Measurements from ENCODE around the gene TOR4A.

Gene TOR4A

DNA sequence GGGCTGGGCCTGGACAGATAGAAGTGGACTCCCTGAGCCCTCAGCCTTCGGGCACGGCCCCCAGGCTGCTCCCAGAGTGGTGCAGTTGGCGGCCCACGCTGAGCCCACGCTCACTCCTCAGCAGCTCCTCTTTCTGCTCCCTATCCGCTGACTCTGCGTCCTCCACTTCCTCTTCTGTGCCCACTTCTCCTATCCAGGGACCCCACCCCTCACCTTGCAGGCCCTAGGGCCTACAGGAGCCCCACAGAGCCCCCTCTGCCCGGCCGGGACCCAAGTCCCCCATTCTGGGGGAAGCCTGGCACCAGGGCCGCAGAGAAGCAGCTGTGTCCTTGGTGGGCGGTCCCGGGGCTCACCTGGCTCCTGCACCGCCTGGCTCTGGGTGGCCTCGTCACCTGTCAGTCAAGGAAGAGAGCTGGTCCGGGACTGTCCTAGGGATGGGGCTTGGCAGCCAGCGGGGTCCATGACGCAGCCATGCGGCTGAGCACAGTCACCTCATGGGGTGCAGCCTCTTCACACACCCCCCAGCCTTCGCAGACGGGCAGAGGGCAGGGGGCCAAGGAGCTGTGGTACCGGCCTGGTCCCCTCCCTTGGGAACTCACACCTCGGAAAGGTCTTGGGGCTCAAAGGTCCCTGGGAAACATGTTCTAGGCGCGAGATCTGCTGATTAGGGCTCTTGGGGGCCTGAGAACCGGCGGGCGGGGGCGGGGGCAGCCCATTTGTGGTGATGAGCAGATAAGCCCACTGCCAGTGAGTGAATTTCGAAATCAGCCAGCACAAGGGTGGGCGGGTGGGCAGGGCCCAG, 29.9 kb downstream of the TOR4A start:
- Histone ChIP-seq H3K9ac (ENCODE audit: low read depth in 1 of 2, low read length in 2 of 2) (peak overlapping the region; percentile 54), H3K36me3 (ENCODE audit: control insufficient read depth in 1 of 2, insufficient read depth in 2 of 2, low read length in 2 of 2) (no peaks in the 10 kb centered on the region), H3K27me3 (ENCODE audit: control insufficient read depth in 1 of 2, insufficient read depth in 2 of 2, low read length in 2 of 2) (no peaks in the 10 kb centered on the region), H3K27ac (ENCODE audit: low read depth, low read length) (no peak overlapping the region), H3K9me3 (ENCODE audit: control insufficient read depth in 1 of 2, low read length in 2 of 2) (no peaks in the 10 kb centered on the region), H3K4me1 (ENCODE audit: control insufficient read depth in 1 of 2, insufficient read depth in 2 of 2, low read length in 2 of 2) (peaks cover 63 to 65% of the 10 kb centered on the region in 2 donors), H3K4me3 (ENCODE audit: low read depth in 1 of 2, low read length in 2 of 2) (peak overlapping the region; percentile 48 to 62)

DNA sequence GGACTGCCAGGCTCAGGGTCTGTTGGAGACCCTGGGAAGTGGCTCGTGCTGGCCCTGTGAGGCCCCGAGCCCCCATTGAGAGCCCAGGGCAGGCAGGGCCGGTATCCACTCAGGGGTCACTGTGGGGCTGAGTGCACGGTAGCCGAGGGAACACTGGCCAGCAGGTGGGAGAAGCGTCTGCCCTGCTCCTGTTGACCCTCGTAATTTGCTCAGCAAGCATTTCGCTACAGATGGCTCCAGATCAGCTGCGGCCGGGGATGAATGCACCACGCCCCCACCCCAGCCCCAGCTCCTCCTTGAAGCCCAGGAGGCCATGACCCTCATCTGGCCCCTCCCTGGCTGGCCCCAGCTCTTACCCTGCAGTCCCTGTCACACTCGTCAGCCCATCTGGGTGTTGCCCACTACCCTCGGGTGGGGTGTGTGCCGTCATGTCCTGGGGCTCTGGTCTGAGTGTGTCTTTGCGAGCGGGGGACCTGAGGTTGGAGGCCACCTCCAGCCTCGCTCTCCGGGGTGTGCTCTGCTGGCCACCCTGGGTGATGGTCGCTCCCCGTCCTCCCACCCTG, 30.6 kb downstream of the TOR4A start:
- Histone ChIP-seq H3K4me3 (ENCODE audit: low read depth in 1 of 2, low read length in 2 of 2) (no peak overlapping the region), H3K9me3 (ENCODE audit: control insufficient read depth in 1 of 2, low read length in 2 of 2) (no peaks in the 10 kb centered on the region), H3K4me1 (ENCODE audit: control insufficient read depth in 1 of 2, insufficient read depth in 2 of 2, low read length in 2 of 2) (peaks cover 59 to 60% of the 10 kb centered on the region in 2 donors), H3K27ac (ENCODE audit: low read depth, low read length) (no peak overlapping the region), H3K27me3 (ENCODE audit: control insufficient read depth in 1 of 2, insufficient read depth in 2 of 2, low read length in 2 of 2) (no peaks in the 10 kb centered on the region), H3K36me3 (ENCODE audit: control insufficient read depth in 1 of 2, insufficient read depth in 2 of 2, low read length in 2 of 2) (no peaks in the 10 kb centered on the region), H3K9ac (ENCODE audit: low read depth in 1 of 2, low read length in 2 of 2) (no peak overlapping the region)

- Histone ChIP-seq H3K9ac (ENCODE audit: low read depth in 1 of 2, low read length in 2 of 2) (peak overlapping the region in 1 of 2 donors; percentile 72), H3K27me3 (ENCODE audit: control insufficient read depth in 1 of 2, insufficient read depth in 2 of 2, low read length in 2 of 2) (no peaks in the 10 kb centered on the region), H3K9me3 (ENCODE audit: control insufficient read depth in 1 of 2, low read length in 2 of 2) (no peaks in the 10 kb centered on the region), H3K36me3 (ENCODE audit: control insufficient read depth in 1 of 2, insufficient read depth in 2 of 2, low read length in 2 of 2) (no peaks in the 10 kb centered on the region), H3K27ac (ENCODE audit: low read depth, low read length) (no peak overlapping the region), H3K4me3 (ENCODE audit: low read depth in 1 of 2, low read length in 2 of 2) (no peak overlapping the region), H3K4me1 (ENCODE audit: control insufficient read depth in 1 of 2, insufficient read depth in 2 of 2, low read length in 2 of 2) (peaks cover 44 to 59% of the 10 kb centered on the region in 2 donors)
Observed at GRCh38 chr9:137309368-137310188, 32.1 kb downstream of the TOR4A start.

DNA sequence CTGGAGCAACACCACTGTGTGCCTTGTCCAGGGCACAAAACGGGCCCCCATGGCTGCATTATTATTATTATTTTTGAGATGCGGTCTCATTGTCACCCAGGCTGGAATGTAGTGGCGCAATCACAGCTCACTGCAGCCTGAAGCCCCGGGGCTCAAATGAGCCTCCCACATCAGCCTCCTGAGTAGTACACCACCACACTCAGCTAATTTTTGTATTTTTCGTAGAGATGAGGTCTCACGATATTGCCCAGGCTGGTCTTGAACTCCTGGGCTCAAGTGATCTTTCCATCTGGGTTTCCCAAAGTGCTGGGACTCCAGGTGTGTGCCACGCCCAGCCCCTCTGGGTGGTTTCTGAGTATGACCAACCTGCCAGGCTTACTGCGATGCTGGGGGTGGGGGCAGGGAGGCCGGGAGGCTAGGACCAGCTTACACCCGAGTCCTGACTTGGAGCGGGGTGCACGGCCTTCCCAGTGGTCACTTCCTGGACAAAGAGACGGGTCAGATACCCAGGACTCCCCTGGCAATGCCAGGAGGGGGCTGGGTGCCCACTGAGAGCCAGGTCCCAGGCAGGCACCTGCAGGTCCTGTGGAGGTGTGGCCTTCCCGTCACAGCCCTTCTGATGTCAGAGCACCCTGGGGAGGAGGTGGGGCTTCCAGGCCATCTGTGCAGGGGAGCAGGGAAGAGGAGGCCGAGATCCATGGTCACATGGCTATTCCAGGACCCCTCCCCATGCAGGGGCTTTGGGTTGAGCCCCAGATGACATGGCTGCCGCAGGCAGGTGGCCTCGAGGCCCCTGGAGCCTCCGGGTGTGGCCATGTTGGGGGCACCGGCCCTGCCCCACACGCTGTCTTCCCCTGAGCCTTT, 32.9 kb downstream of the TOR4A start:
- Histone ChIP-seq H3K9me3 (ENCODE audit: control insufficient read depth in 1 of 2, low read length in 2 of 2) (no peaks in the 10 kb centered on the region), H3K36me3 (ENCODE audit: control insufficient read depth in 1 of 2, insufficient read depth in 2 of 2, low read length in 2 of 2) (no peaks in the 10 kb centered on the region), H3K4me1 (ENCODE audit: control insufficient read depth in 1 of 2, insufficient read depth in 2 of 2, low read length in 2 of 2) (peaks cover 36 to 52% of the 10 kb centered on the region in 2 donors), H3K27ac (ENCODE audit: low read depth, low read length) (peak overlapping the region; percentile 85), H3K9ac (ENCODE audit: low read depth in 1 of 2, low read length in 2 of 2) (peak overlapping the region; percentile 61 to 72), H3K27me3 (ENCODE audit: control insufficient read depth in 1 of 2, insufficient read depth in 2 of 2, low read length in 2 of 2) (no peaks in the 10 kb centered on the region), H3K4me3 (ENCODE audit: low read depth in 1 of 2, low read length in 2 of 2) (peak overlapping the region; percentile 22 to 28)

- no peaks in the 10 kb centered on the region for H3K27me3 ChIP-seq (ENCODE audit: control insufficient read depth in 1 of 2, insufficient read depth in 2 of 2, low read length in 2 of 2)
- no peaks in the 10 kb centered on the region for H3K9me3 ChIP-seq (ENCODE audit: control insufficient read depth in 1 of 2, low read length in 2 of 2)
- peak overlapping the region; percentile 61 to 72 for H3K9ac ChIP-seq (ENCODE audit: low read depth in 1 of 2, low read length in 2 of 2)
- peaks cover 26 to 43% of the 10 kb centered on the region in 2 donors for H3K4me1 ChIP-seq (ENCODE audit: control insufficient read depth in 1 of 2, insufficient read depth in 2 of 2, low read length in 2 of 2)
- H3K4me3 ChIP-seq (ENCODE audit: low read depth in 1 of 2, low read length in 2 of 2), result peak overlapping the region; percentile 22 to 28
- peak overlapping the region; percentile 85 for H3K27ac ChIP-seq (ENCODE audit: low read depth, low read length)
- no peaks in the 10 kb centered on the region for H3K36me3 ChIP-seq (ENCODE audit: control insufficient read depth in 1 of 2, insufficient read depth in 2 of 2, low read length in 2 of 2)
Observed at GRCh38 chr9:137311171-137311985, 33.9 kb downstream of the TOR4A start.

DNA sequence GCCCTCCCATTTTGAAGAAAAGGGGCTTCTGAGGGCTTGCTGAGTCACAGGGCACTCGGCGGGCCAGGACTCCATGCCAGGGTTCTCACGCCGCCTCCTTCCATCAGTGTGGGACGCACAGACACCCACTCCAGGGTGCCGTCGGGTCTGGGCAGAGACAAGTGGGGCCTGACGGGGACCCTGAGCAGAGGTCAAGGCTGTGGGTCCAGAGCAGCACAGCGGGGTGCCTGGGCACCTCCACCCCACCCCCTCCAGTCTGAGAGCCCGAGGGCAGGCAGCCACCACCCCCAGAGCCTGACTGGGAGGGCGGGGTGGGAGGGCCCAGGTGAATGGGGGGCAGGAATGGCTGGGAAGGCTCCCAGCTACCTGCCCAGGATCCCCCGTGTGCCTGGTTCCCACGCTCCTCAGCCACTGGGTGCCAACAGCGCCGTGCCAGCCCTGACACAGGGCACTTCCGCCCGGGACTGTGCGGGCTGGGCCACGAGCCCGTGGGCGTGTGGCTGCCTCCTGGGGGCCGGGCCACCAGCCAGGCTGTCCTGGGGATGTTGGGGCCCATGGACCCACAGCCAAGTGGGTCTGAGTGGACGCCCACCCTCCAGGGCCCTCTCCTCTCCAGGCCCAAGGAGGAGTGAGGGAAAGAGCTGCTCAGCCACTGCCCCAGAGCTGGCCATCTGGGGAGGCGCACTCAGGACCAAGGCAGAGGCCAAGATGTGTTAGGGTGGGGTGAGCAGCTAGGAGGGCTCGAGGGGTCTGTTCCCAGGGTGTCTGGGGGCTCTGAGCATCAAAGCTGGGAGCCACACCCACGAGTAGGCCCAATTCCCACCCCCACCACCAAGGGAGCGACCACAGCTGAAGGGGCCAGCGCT, 34.7 kb downstream of the TOR4A start:
- H3K27me3 ChIP-seq (ENCODE audit: control insufficient read depth in 1 of 2, insufficient read depth in 2 of 2, low read length in 2 of 2), result no peaks in the 10 kb centered on the region
- H3K36me3 ChIP-seq (ENCODE audit: control insufficient read depth in 1 of 2, insufficient read depth in 2 of 2, low read length in 2 of 2), result no peaks in the 10 kb centered on the region
- H3K9me3 ChIP-seq (ENCODE audit: control insufficient read depth in 1 of 2, low read length in 2 of 2), result no peaks in the 10 kb centered on the region
- no peak overlapping the region for H3K4me3 ChIP-seq (ENCODE audit: low read depth in 1 of 2, low read length in 2 of 2)
- peaks cover 18 to 39% of the 10 kb centered on the region in 2 donors for H3K4me1 ChIP-seq (ENCODE audit: control insufficient read depth in 1 of 2, insufficient read depth in 2 of 2, low read length in 2 of 2)
- H3K9ac ChIP-seq (ENCODE audit: low read depth in 1 of 2, low read length in 2 of 2), result peak overlapping the region; percentile 25 to 61
- peak overlapping the region; percentile 75 for H3K27ac ChIP-seq (ENCODE audit: low read depth, low read length)

DNA sequence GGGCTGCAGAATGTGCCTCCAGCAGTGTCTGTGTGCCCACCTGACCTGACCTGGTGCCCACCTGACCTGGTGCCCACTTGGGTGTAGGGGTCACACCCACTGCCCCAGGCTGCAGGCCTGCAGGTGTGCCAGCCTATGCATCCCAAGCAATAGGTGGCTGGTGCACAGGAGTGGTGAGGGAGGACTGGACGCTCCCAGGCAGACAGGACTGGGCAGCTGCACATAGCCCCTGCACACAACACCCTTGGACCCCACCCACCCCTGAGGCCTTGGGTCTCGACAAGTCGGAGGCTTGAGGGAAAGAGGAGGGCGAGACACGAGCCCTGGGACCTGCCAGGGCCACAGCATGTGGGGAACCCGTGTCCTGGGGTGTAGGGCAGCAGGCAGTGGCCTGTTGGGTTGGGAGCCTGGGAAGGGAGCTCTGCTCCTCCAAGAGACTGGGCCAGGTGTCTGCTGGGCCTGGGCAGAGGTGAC, 35.4 kb downstream of the TOR4A start:
- H3K9ac ChIP-seq (ENCODE audit: low read depth in 1 of 2, low read length in 2 of 2), result no peak overlapping the region
- H3K27ac ChIP-seq (ENCODE audit: low read depth, low read length), result no peak overlapping the region
- H3K27me3 ChIP-seq (ENCODE audit: control insufficient read depth in 1 of 2, insufficient read depth in 2 of 2, low read length in 2 of 2), result no peaks in the 10 kb centered on the region
- H3K4me3 ChIP-seq (ENCODE audit: low read depth in 1 of 2, low read length in 2 of 2), result no peak overlapping the region
- H3K4me1 ChIP-seq (ENCODE audit: control insufficient read depth in 1 of 2, insufficient read depth in 2 of 2, low read length in 2 of 2), result peaks cover 17 to 35% of the 10 kb centered on the region in 2 donors
- H3K9me3 ChIP-seq (ENCODE audit: control insufficient read depth in 1 of 2, low read length in 2 of 2), result no peaks in the 10 kb centered on the region
- H3K36me3 ChIP-seq (ENCODE audit: control insufficient read depth in 1 of 2, insufficient read depth in 2 of 2, low read length in 2 of 2), result no peaks in the 10 kb centered on the region

GRCh38 chr9:137313326-137313936, 35.9 kb downstream of the TOR4A start:
- H3K27me3 ChIP-seq (ENCODE audit: control insufficient read depth in 1 of 2, insufficient read depth in 2 of 2, low read length in 2 of 2), result no peaks in the 10 kb centered on the region
- H3K36me3 ChIP-seq (ENCODE audit: control insufficient read depth in 1 of 2, insufficient read depth in 2 of 2, low read length in 2 of 2), result no peaks in the 10 kb centered on the region
- no peak overlapping the region for H3K27ac ChIP-seq (ENCODE audit: low read depth, low read length)
- H3K9me3 ChIP-seq (ENCODE audit: control insufficient read depth in 1 of 2, low read length in 2 of 2), result no peaks in the 10 kb centered on the region
- peaks cover 17 to 35% of the 10 kb centered on the region in 2 donors for H3K4me1 ChIP-seq (ENCODE audit: control insufficient read depth in 1 of 2, insufficient read depth in 2 of 2, low read length in 2 of 2)
- H3K9ac ChIP-seq (ENCODE audit: low read depth in 1 of 2, low read length in 2 of 2), result no peak overlapping the region
- H3K4me3 ChIP-seq (ENCODE audit: low read depth in 1 of 2, low read length in 2 of 2), result no peak overlapping the region

All from duodenal mucosa (tissue), 2 donors.